Measurements from ENCODE around the gene MTSS2. TPM values are rescaled to one million over a fixed set of nuclear protein-coding genes. Genes with fewer than 3 reads are reported as not detected.

Gene MTSS2
- total and polyA plus RNA-seq, 2 experiments from 2014 or later: 1.6 to 19.6 TPM

DNA sequence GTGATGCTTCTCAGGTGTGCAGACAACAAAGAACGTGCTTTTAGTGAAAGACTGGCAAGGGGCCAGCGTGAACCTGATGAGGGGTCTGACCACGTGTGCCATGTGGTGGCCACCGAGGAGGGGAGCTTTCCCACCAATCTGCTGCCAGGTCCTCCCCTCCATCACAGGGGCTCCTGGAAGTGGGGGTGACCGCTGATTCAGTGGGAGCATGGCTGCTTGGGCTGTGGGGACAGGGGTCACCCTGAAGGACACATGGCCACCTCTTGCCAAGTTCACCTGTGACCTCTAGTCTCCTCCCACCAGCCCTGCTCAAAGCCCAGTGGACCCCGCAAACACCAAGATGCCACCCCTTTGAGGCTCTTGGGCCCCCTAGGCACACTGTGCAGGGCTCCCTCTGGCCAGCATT lies 37.9 kb upstream of the MTSS2 start:
- no peaks in the 10 kb centered on the region for H3K79me2 ChIP-seq (replicated peaks; ENCODE audit: insufficient read depth)
- no peak overlapping the region for H3K4me2 ChIP-seq
- no peaks in the 10 kb centered on the region for H4K20me1 ChIP-seq (replicated peaks; ENCODE audit: insufficient read depth)
- peaks cover 8% of the 10 kb centered on the region for H3K27me3 Mint-ChIP-seq (ENCODE audit: insufficient read depth, low read depth, poor library complexity)
- no peaks in the 10 kb centered on the region for H3K9me2 ChIP-seq (ENCODE audit: insufficient read depth)
- 0 out of 2 replicates have a peak, but pooled peaks cover 3% of the 10 kb centered on the region for H3F3A ChIP-seq (replicated peaks; ENCODE audit: low read depth)
- H3K4me1 Mint-ChIP-seq: peaks cover 14% of the 10 kb centered on the region; the same call in 2 of the 3 replicates
- ATAC-seq (no peak), DNase-seq (ENCODE audit: low spot score) (no peak)
- no peaks in the 10 kb centered on the region for H3K27me3 ChIP-seq (ENCODE audit: insufficient read depth)
- peaks cover 24% of the 10 kb centered on the region for H3K36me3 Mint-ChIP-seq (ENCODE audit: low read depth)
- H3K4me1 ChIP-seq (ENCODE audit: insufficient read depth): no peaks in the 10 kb centered on the region
- TF ChIP-seq STAT1 (IDR thresholded peaks at IDR 0.05; ENCODE audit: unreplicated experiment): no peak
- no peak for TF ChIP-seq ZNF114 (CRISPR knock-in tag; IDR thresholded peaks at IDR 0.05)
- TF ChIP-seq POLR2AphosphoS5 (IDR thresholded peaks at IDR 0.05; ENCODE audit: low read depth): no peak
- TF ChIP-seq ZNF462 (CRISPR knock-in tag; IDR thresholded peaks at IDR 0.05): no peak
- TF ChIP-seq CREB1 (CRISPR knock-in tag; IDR thresholded peaks at IDR 0.05; ENCODE audit: low read depth): no peak
- no peak for TF ChIP-seq EZH2 (IDR thresholded peaks at IDR 0.05; ENCODE audit: low read depth, unreplicated experiment)
- no peak for TF ChIP-seq CTCF (conservative IDR thresholded peaks at IDR 0.05; ENCODE audit: low read depth in 2 of 2)
- no peak for TF ChIP-seq ZNF331 (CRISPR knock-in tag; IDR thresholded peaks at IDR 0.05; ENCODE audit: low read depth)
- no peak for TF ChIP-seq EZH2phosphoT487 (IDR thresholded peaks at IDR 0.05; ENCODE audit: unreplicated experiment)
- TF ChIP-seq NANOG (IDR thresholded peaks at IDR 0.05; ENCODE audit: borderline replicate concordance): no peak
- no peak overlapping the region for H3K4me3 Mint-ChIP-seq
- no peak overlapping the region; the same call in 1 of the 2 replicates for H3K27ac ChIP-seq (ENCODE audit: low read depth)
- H3K9me3 Mint-ChIP-seq: peaks cover 6% of the 10 kb centered on the region; the same call in 2 of the 3 replicates
- H3K36me3 ChIP-seq (ENCODE audit: insufficient read depth): peaks cover 6% of the 10 kb centered on the region; the same call in 1 of the 2 replicates
- no peak overlapping the region for H3K4me3 ChIP-seq
- H2AFZ ChIP-seq: no peak overlapping the region
- no peak overlapping the region for H3K27ac Mint-ChIP-seq

All from GM23338 (cell line).